ENCODE results near the gene APBB2. TPM values are rescaled to one million over a fixed set of nuclear protein-coding genes. Genes with fewer than 3 reads are reported as not detected.

APBB2 gene
- total RNA-seq, 4 donors from 2014 or later = 139 to 248 (median 203) TPM

- 48 to 56% methylated on average over 3 of the region's 3 CpGs for WGBS, 2 donors
- H3K9me3 ChIP-seq = no peaks in the 10 kb centered on the region
- peak overlapping the region in 1 of 4 donors; percentile 2 for H3K27ac ChIP-seq
- TF ChIP-seq EP300 (IDR thresholded peaks at IDR 0.05) = no peak
- TF ChIP-seq POLR2A (IDR thresholded peaks at IDR 0.05) = no peak
- TF ChIP-seq CTCF (IDR thresholded peaks at IDR 0.05) = no peak
- H3K4me3 ChIP-seq = no peak overlapping the region
- no peaks in the 10 kb centered on the region for H3K27me3 ChIP-seq
- H3K36me3 ChIP-seq = peaks cover 0 to 19% (median 0%) of the 10 kb centered on the region in 3 donors
- DNase-seq (ENCODE audit: low spot score in 2 of 2) = no peak
- peaks cover 0 to 27% (median 2%) of the 10 kb centered on the region in 4 donors for H3K4me1 ChIP-seq
Measured at GRCh38 chr4:41009411-41009810, 204.9 kb downstream of the APBB2 start.

- Histone ChIP-seq H3K27me3 (no peaks in the 10 kb centered on the region), H3K36me3 (peaks cover 0 to 10% (median 0%) of the 10 kb centered on the region in 3 donors), H3K9me3 (no peaks in the 10 kb centered on the region), H3K27ac (no peak overlapping the region), H3K4me1 (peaks cover 0 to 5% (median 0%) of the 10 kb centered on the region in 4 donors), H3K4me3 (no peak overlapping the region)
- TF ChIP-seq EP300 (IDR thresholded peaks at IDR 0.05) (no peak), CTCF (IDR thresholded peaks at IDR 0.05) (no peak), POLR2A (IDR thresholded peaks at IDR 0.05) (no peak)
- DNase-seq (ENCODE audit: low spot score in 2 of 2) = no peak
- WGBS, 2 donors = 89 to 93% methylated on average over 4 of the region's 4 CpGs
Measured at GRCh38 chr4:41006141-41006540, 208.2 kb downstream of the APBB2 start.

GRCh38 chr4:41002309-41002708 lies 212.0 kb downstream of the APBB2 start:
- DNase-seq (ENCODE audit: low spot score in 2 of 2) = no peak
- H3K4me1 ChIP-seq = no peaks in the 10 kb centered on the region
- no peaks in the 10 kb centered on the region for H3K9me3 ChIP-seq
- H3K27ac ChIP-seq = no peak overlapping the region
- no peak overlapping the region for H3K4me3 ChIP-seq
- TF ChIP-seq EP300 (IDR thresholded peaks at IDR 0.05) = no peak
- no peak for TF ChIP-seq CTCF (IDR thresholded peaks at IDR 0.05)
- TF ChIP-seq POLR2A (IDR thresholded peaks at IDR 0.05) = no peak
- WGBS, 2 donors = 84 to 86% methylated on average over 2 of the region's 2 CpGs
- no peaks in the 10 kb centered on the region for H3K27me3 ChIP-seq
- peaks cover 0 to 9% (median 0%) of the 10 kb centered on the region in 3 donors for H3K36me3 ChIP-seq

GRCh38 chr4:41000356-41000755 lies 214.0 kb downstream of the APBB2 start:
- TF ChIP-seq POLR2A (IDR thresholded peaks at IDR 0.05) = no peak
- no peak for TF ChIP-seq EP300 (IDR thresholded peaks at IDR 0.05)
- TF ChIP-seq CTCF (IDR thresholded peaks at IDR 0.05) = no peak
- H3K27ac ChIP-seq = no peak overlapping the region
- no peak overlapping the region for H3K4me3 ChIP-seq
- H3K27me3 ChIP-seq = no peaks in the 10 kb centered on the region
- H3K4me1 ChIP-seq = no peaks in the 10 kb centered on the region
- no peaks in the 10 kb centered on the region for H3K9me3 ChIP-seq
- no peaks in the 10 kb centered on the region for H3K36me3 ChIP-seq
- 79 to 81% methylated on average over 1 of the region's 1 CpG for WGBS, 2 donors
- no peak for DNase-seq (ENCODE audit: low spot score in 2 of 2)

GRCh38 chr4:40998675-40999358 lies 215.5 kb downstream of the APBB2 start:
- no peaks in the 10 kb centered on the region for H3K9me3 ChIP-seq
- 83 to 88% methylated on average over 10 of the region's 10 CpGs for WGBS, 2 donors
- no peak for DNase-seq (ENCODE audit: low spot score in 2 of 2)

More at GRCh38 chr4:40998675-40999358, 215.5 kb downstream of the APBB2 start:
- Histone ChIP-seq H3K36me3 (no peaks in the 10 kb centered on the region), H3K27me3 (no peaks in the 10 kb centered on the region), H3K27ac (peak overlapping the region in 1 of 4 donors; percentile 18), H3K4me1 (no peaks in the 10 kb centered on the region), H3K4me3 (no peak overlapping the region)
- TF ChIP-seq EP300 (IDR thresholded peaks at IDR 0.05) (peak in 1 of 2 donors; percentile 21), CTCF (IDR thresholded peaks at IDR 0.05) (no peak)

Data from tibial nerve (tissue), 4 donors.